Measurements from ENCODE around the gene EPAS1. TPM values are rescaled to one million over a fixed set of nuclear protein-coding genes. Genes with fewer than 3 reads are reported as not detected.

EPAS1 gene
- total RNA-seq, 1 experiment from 2014 or later, result 127 TPM

DNA sequence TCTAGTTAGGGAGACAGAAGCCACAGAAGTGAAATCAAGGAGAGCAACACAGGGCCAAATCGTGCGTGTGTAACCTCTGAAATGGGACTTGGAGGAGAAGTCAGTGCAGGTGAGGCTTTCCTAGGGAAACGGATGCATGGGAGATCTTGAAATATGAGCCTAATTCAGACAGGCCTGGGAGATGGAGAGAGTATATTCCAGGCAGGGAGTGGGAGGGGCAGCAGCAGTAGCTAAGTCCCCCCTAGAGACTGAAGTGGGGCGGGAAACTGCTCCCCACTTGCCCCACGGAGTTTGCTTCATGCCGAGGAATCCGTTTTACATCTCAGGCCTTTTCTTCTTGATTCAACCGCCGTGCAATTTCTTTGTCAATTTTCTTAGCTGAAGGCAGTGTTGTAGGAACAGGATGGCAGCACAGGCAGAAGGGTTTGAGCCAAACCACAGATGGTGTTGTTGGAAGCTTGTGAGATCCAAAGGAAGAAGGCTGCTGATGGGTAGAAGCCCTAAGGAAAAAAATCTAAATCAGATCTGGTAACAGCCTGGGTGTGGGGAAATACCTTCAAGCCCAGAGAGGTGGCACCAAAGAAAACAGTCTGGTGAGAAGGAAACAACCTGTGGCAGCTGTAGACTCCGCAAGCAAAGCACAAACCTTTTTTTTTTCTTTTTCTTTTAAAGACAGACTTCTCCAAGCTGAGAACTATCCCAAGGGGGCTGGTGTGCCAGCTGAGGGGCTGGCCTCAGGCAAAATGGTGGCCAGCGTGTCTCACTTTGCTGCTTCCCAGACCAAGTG is 40.2 kb downstream of the EPAS1 start:
- CTCF ChIA-PET, result no interaction called here
- H3K9me2 ChIP-seq (ENCODE audit: insufficient read depth), result no peaks in the 10 kb centered on the region
- no peak overlapping the region for H3K4me3 ChIP-seq
- no peak for DNase-seq
- H3K27ac ChIP-seq, result no peak overlapping the region
- H3F3A ChIP-seq (ENCODE audit: insufficient read depth, low read depth), result peaks cover 34% of the 10 kb centered on the region; the same call in 1 of the 2 replicates
- no peak overlapping the region for H3K4me2 ChIP-seq
- BruUV-seq (replicated peaks), result no TSS peak
- POLR2A ChIA-PET (ENCODE audit: unreplicated experiment), result no interaction called here
- 0 out of 2 replicates have a peak, but pooled peaks cover 1% of the 10 kb centered on the region for H3K36me3 ChIP-seq (ENCODE audit: low read depth)
- TF ChIP-seq, protein P1, sequence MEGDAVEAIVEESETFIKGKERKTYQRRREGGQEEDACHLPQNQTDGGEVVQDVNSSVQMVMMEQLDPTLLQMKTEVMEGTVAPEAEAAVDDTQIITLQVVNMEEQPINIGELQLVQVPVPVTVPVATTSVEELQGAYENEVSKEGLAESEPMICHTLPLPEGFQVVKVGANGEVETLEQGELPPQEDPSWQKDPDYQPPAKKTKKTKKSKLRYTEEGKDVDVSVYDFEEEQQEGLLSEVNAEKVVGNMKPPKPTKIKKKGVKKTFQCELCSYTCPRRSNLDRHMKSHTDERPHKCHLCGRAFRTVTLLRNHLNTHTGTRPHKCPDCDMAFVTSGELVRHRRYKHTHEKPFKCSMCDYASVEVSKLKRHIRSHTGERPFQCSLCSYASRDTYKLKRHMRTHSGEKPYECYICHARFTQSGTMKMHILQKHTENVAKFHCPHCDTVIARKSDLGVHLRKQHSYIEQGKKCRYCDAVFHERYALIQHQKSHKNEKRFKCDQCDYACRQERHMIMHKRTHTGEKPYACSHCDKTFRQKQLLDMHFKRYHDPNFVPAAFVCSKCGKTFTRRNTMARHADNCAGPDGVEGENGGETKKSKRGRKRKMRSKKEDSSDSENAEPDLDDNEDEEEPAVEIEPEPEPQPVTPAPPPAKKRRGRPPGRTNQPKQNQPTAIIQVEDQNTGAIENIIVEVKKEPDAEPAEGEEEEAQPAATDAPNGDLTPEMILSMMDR (conservative IDR thresholded peaks at IDR 0.05), result no peak
- no peak for TF ChIP-seq EZH2 (IDR thresholded peaks at IDR 0.05; ENCODE audit: low read depth)
- no peak overlapping the region for H2AFZ ChIP-seq
- peaks cover 100% of the 10 kb centered on the region for H3K79me2 ChIP-seq (ENCODE audit: low read depth)
- intact Hi-C loops (cut with micrococcal nuclease; ENCODE audit: unreplicated experiment), result no loop called here
- peaks cover 90% of the 10 kb centered on the region for H4K20me1 ChIP-seq (ENCODE audit: insufficient read depth)
- peaks cover 38% of the 10 kb centered on the region for H3K4me1 ChIP-seq (replicated peaks; ENCODE audit: insufficient read depth)
- no peaks in the 10 kb centered on the region for H3K27me3 ChIP-seq (ENCODE audit: insufficient read depth, low read depth)
- H3K9me3 ChIP-seq (ENCODE audit: insufficient read depth, low read depth), result no peaks in the 10 kb centered on the region

DNA sequence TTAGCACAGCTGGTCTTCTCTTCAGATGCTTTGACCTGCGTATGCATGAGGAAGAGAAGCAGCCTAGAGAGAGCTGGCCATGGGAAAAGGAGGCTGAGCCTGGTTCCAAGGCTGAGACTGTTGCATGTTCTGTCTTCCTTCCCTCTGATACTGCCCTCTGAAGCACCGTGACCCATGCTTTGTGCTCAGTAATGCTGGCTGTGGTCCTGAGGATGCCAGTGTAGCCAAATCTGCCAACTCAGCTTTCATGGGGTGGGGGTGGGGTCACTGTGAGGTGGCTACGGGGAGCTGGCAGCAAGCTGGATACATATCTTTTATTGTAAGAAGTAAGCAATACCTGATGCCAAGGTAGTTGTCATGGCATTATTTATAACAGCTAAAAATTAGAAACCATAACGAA is 41.5 kb downstream of the EPAS1 start:
- no TSS peak for BruUV-seq (replicated peaks)

DNA sequence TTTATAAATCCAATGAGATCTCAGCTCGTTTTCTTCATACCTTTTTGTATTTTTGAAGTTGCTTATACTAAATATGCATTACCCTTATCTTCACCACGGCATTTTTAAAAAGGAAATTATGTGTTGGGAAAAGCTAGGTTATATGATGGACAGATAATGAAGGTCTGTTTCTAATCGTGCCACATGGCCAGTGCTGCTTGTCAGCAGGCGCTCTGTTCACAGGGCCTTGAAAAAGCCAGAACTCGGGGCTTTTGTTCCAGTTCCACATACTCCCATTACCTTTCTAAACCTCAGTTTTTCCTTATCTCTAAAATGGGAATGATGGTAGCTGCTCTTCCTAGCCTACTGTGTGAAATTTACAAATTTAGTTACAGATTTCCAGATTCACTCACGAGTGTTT is 42.0 kb downstream of the EPAS1 start:
- CTCF ChIA-PET, result no interaction called here
- no peak overlapping the region for H3K27ac ChIP-seq
- H4K20me1 ChIP-seq (ENCODE audit: insufficient read depth), result peaks cover 95% of the 10 kb centered on the region

More for the DNA sequence above, 41.5 kb downstream of the EPAS1 start:
- Histone ChIP-seq H3K9me3 (ENCODE audit: insufficient read depth, low read depth) (no peaks in the 10 kb centered on the region), H3K36me3 (ENCODE audit: low read depth) (0 out of 2 replicates have a peak, but pooled peaks cover 4% of the 10 kb centered on the region), H3K4me1 (replicated peaks; ENCODE audit: insufficient read depth) (peaks cover 35% of the 10 kb centered on the region), H3K4me2 (no peak overlapping the region), H3K9me2 (ENCODE audit: insufficient read depth) (no peaks in the 10 kb centered on the region), H4K20me1 (ENCODE audit: insufficient read depth) (peaks cover 95% of the 10 kb centered on the region), H3K27me3 (ENCODE audit: insufficient read depth, low read depth) (no peaks in the 10 kb centered on the region), H3K27ac (no peak overlapping the region), H3K79me2 (ENCODE audit: low read depth) (peaks cover 100% of the 10 kb centered on the region), H3F3A (ENCODE audit: insufficient read depth, low read depth) (peaks cover 34% of the 10 kb centered on the region; the same call in 1 of the 2 replicates), H3K4me3 (no peak overlapping the region), H2AFZ (no peak overlapping the region)
- TF ChIP-seq EZH2 (IDR thresholded peaks at IDR 0.05; ENCODE audit: low read depth), result no peak
- TF ChIP-seq, protein P1 (conservative IDR thresholded peaks at IDR 0.05), result no peak
- CTCF ChIA-PET, result interaction anchor here (0.6 kb wide), 1 partner anchor 28 kb away, joined by 3 read pairs; no protein-coding TSS in a partner anchor
- no peak for DNase-seq
- POLR2A ChIA-PET (ENCODE audit: unreplicated experiment), result no interaction called here
- intact Hi-C loops (cut with micrococcal nuclease; ENCODE audit: unreplicated experiment), result no loop called here

More for the DNA sequence above, 42.0 kb downstream of the EPAS1 start:
- H2AFZ ChIP-seq, result no peak overlapping the region
- no peaks in the 10 kb centered on the region for H3K27me3 ChIP-seq (ENCODE audit: insufficient read depth, low read depth)
- no peaks in the 10 kb centered on the region for H3K9me2 ChIP-seq (ENCODE audit: insufficient read depth)
- TF ChIP-seq, protein P1 (conservative IDR thresholded peaks at IDR 0.05), result no peak
- no peak for TF ChIP-seq EZH2 (IDR thresholded peaks at IDR 0.05; ENCODE audit: low read depth)
- H3K4me3 ChIP-seq, result no peak overlapping the region
- POLR2A ChIA-PET (ENCODE audit: unreplicated experiment), result no interaction called here
- BruUV-seq (replicated peaks), result no TSS peak
- no peak for DNase-seq
- H3K79me2 ChIP-seq (ENCODE audit: low read depth), result peaks cover 100% of the 10 kb centered on the region
- H3K36me3 ChIP-seq (ENCODE audit: low read depth), result 0 out of 2 replicates have a peak, but pooled peaks cover 4% of the 10 kb centered on the region
- H3K4me1 ChIP-seq (replicated peaks; ENCODE audit: insufficient read depth), result peaks cover 29% of the 10 kb centered on the region
- H3K4me2 ChIP-seq, result no peak overlapping the region
- H3F3A ChIP-seq (ENCODE audit: insufficient read depth, low read depth), result peaks cover 30% of the 10 kb centered on the region; the same call in 1 of the 2 replicates
- intact Hi-C loops (cut with micrococcal nuclease; ENCODE audit: unreplicated experiment), result no loop called here
- no peaks in the 10 kb centered on the region for H3K9me3 ChIP-seq (ENCODE audit: insufficient read depth, low read depth)

Measured in PC-9 (cell line).